ENCODE results near the gene MYO3A.
"Not testable (repeated sequence)": the region's sequence is repeated elsewhere in the genome, so short reads cannot be mapped to it uniquely, and the experiment has no call there.

Gene MYO3A

GRCh38 chr10:26067680-26068079 lies 133.7 kb downstream of the MYO3A start:
- in situ Hi-C loops (cut with MboI; ENCODE audit: low sequenced_read_pairs) = no loop called here

GRCh38 chr10:26080971-26081370 lies 146.9 kb downstream of the MYO3A start:
- in situ Hi-C loops (cut with MboI; ENCODE audit: low sequenced_read_pairs) = not testable (repeated sequence)

GRCh38 chr10:26081459-26081858 lies 147.4 kb downstream of the MYO3A start:
- in situ Hi-C loops (cut with MboI; ENCODE audit: low sequenced_read_pairs) = no loop called here

- in situ Hi-C loops (cut with MboI; ENCODE audit: low sequenced_read_pairs) = no loop called here
These were observed 151.5 kb downstream of the MYO3A start for GRCh38 chr10:26085549-26085948.

- in situ Hi-C loops (cut with MboI; ENCODE audit: low sequenced_read_pairs) = no loop called here
These were observed 153.6 kb downstream of the MYO3A start for GRCh38 chr10:26087666-26088065.

GRCh38 chr10:26090026-26090425 lies 156.0 kb downstream of the MYO3A start:
- in situ Hi-C loops (cut with MboI; ENCODE audit: low sequenced_read_pairs) = no loop called here

- in situ Hi-C loops (cut with MboI; ENCODE audit: low sequenced_read_pairs) = no loop called here
These were observed 156.7 kb downstream of the MYO3A start for GRCh38 chr10:26090762-26091161.

- in situ Hi-C loops (cut with MboI; ENCODE audit: low sequenced_read_pairs) = no loop called here
These were observed 159.2 kb downstream of the MYO3A start for GRCh38 chr10:26093229-26093628.

- in situ Hi-C loops (cut with MboI; ENCODE audit: low sequenced_read_pairs) = no loop called here
These were observed 161.8 kb downstream of the MYO3A start for GRCh38 chr10:26095781-26096180.

- in situ Hi-C loops (cut with MboI; ENCODE audit: low sequenced_read_pairs) = not testable (repeated sequence)
These were observed 163.5 kb downstream of the MYO3A start for GRCh38 chr10:26097549-26097948.

GRCh38 chr10:26112532-26112931 lies 178.5 kb downstream of the MYO3A start:
- in situ Hi-C loops (cut with MboI; ENCODE audit: low sequenced_read_pairs) = no loop called here

GRCh38 chr10:26138613-26139012 lies 204.6 kb downstream of the MYO3A start:
- in situ Hi-C loops (cut with MboI; ENCODE audit: low sequenced_read_pairs) = no loop called here

- in situ Hi-C loops (cut with MboI; ENCODE audit: low sequenced_read_pairs) = no loop called here
These were observed 222.0 kb downstream of the MYO3A start for GRCh38 chr10:26156019-26156418.

- in situ Hi-C loops (cut with MboI; ENCODE audit: low sequenced_read_pairs) = no loop called here
These were observed 223.7 kb downstream of the MYO3A start for GRCh38 chr10:26157734-26158133.

- in situ Hi-C loops (cut with MboI; ENCODE audit: low sequenced_read_pairs) = no loop called here
These were observed 235.4 kb downstream of the MYO3A start for GRCh38 chr10:26169466-26169865.

- in situ Hi-C loops (cut with MboI; ENCODE audit: low sequenced_read_pairs) = no loop called here
These were observed 238.1 kb downstream of the MYO3A start for GRCh38 chr10:26172131-26172530.

- in situ Hi-C loops (cut with MboI; ENCODE audit: low sequenced_read_pairs) = no loop called here
These were observed 239.8 kb downstream of the MYO3A start for GRCh38 chr10:26173837-26174236.

GRCh38 chr10:26177341-26177740 lies 243.3 kb downstream of the MYO3A start:
- in situ Hi-C loops (cut with MboI; ENCODE audit: low sequenced_read_pairs) = no loop called here

GRCh38 chr10:26194275-26194674 lies 260.2 kb downstream of the MYO3A start:
- in situ Hi-C loops (cut with MboI; ENCODE audit: low sequenced_read_pairs) = no loop called here

- in situ Hi-C loops (cut with MboI; ENCODE audit: low sequenced_read_pairs) = no loop called here
These were observed 263.2 kb downstream of the MYO3A start for GRCh38 chr10:26197248-26197647.

- in situ Hi-C loops (cut with MboI; ENCODE audit: low sequenced_read_pairs) = no loop called here
These were observed 264.1 kb downstream of the MYO3A start for GRCh38 chr10:26198119-26198518.

- in situ Hi-C loops (cut with MboI; ENCODE audit: low sequenced_read_pairs) = no loop called here
These were observed 265.8 kb downstream of the MYO3A start for GRCh38 chr10:26199841-26200240.

GRCh38 chr10:26205223-26205622 lies 271.2 kb downstream of the MYO3A start:
- in situ Hi-C loops (cut with MboI; ENCODE audit: low sequenced_read_pairs) = no loop called here
